ENCODE data around the gene MDM1. TPM values are rescaled to one million over a fixed set of nuclear protein-coding genes. Genes with fewer than 3 reads are reported as not detected.

The MDM1 gene
- polyA plus RNA-seq, 3 donors = 6.7 to 10.9 (median 10.3) TPM

- no peaks in the 10 kb centered on the region for H3K27me3 ChIP-seq (ENCODE audit: control insufficient read depth in 2 of 2, insufficient read depth in 2 of 2, low read length in 2 of 2)
- H3K4me2 ChIP-seq (replicated peaks; ENCODE audit: extremely low read depth, low read length, poor library complexity, severe bottlenecking) = no peak overlapping the region
- 100% methylated on average over 1 of the region's 3 CpGs for WGBS (ENCODE audit: insufficient coverage)
- no peak overlapping the region for H3K4me3 ChIP-seq (replicated peaks in 1 of 3; ENCODE audit: low read depth in 2 of 3, low read length in 3 of 3)
- H3K9ac ChIP-seq (ENCODE audit: insufficient read depth, low read length, poor library complexity, severe bottlenecking) = no peak overlapping the region
- Mint-ChIP-seq H3K4me3 (no peak overlapping the region), H3K4me1 (peaks cover 8% of the 10 kb centered on the region), H3K36me3 (no peaks in the 10 kb centered on the region), H3K27ac (no peak overlapping the region), H3K9me3 (peaks cover 0 to 2% (median 0%) of the 10 kb centered on the region in 7 donors), H3K27me3 (ENCODE audit: low read depth in 3 of 3) (peaks cover 3 to 4% (median 3%) of the 10 kb centered on the region in 3 donors)
- intact Hi-C loops (cut with micrococcal nuclease) = no loop called here
- no peak overlapping the region for H3K27ac ChIP-seq (ENCODE audit: low read depth in 1 of 2, low read length in 2 of 2)
- no peak for TF ChIP-seq CTCF (IDR thresholded peaks at IDR 0.05)
- no peaks in the 10 kb centered on the region for H4K20me1 ChIP-seq (ENCODE audit: insufficient read depth, low read length)
- H3K36me3 ChIP-seq (replicated peaks in 1 of 2; ENCODE audit: control insufficient read depth in 1 of 2, insufficient read depth in 2 of 2, low read length in 2 of 2) = no peaks in the 10 kb centered on the region
- H3K9me3 ChIP-seq (replicated peaks in 1 of 2; ENCODE audit: control insufficient read depth in 1 of 2, insufficient read depth in 1 of 2, low read length in 2 of 2) = no peaks in the 10 kb centered on the region
- no peaks in the 10 kb centered on the region for H3K79me2 ChIP-seq (ENCODE audit: insufficient read depth, low read length)
- no peak for DNase-seq
- H3K4me1 ChIP-seq (ENCODE audit: control insufficient read depth in 1 of 2, insufficient read depth in 2 of 2, low read length in 2 of 2) = peaks cover 0 to 5% of the 10 kb centered on the region in 2 donors
- no peak overlapping the region for H2AFZ ChIP-seq (ENCODE audit: insufficient read depth, low read depth, low read length, poor library complexity, severe bottlenecking)
These were observed 72.0 kb downstream of the MDM1 start for GRCh38 chr12:68260153-68260552.

DNA sequence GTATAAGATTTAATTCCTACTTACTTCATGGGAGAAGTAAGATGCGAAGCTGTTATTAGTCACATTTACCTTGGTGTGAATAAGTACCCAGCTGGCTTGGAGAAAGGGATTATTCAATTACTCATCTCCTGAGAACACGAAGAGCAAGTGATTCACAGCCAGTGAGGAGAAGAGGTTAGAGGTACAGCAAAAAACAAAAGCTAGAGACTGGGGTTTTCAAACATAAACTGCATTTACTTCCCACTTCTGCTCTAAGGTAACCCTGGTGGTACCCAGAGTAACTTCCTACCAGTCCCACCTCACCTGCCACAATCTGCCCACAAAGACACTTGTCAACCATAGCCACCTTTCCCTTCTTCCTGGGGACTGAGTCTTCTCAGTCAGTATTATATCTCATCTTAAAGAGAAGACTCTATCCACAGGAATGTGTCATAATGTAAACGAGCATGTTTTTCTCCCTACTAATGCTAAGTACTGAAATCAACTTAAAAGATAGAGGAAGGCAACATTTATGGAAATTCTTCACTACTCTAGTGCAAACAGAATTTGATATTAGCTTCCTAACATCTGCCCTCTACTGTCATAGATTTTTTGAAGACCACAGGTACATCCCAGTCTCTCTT is 72.7 kb downstream of the MDM1 start:
- Mint-ChIP-seq H3K4me1 (peaks cover 4% of the 10 kb centered on the region), H3K4me3 (no peak overlapping the region), H3K27me3 (ENCODE audit: low read depth in 3 of 3) (peaks cover 3 to 5% (median 4%) of the 10 kb centered on the region in 3 donors), H3K9me3 (peaks cover 0 to 2% (median 0%) of the 10 kb centered on the region in 7 donors), H3K36me3 (no peaks in the 10 kb centered on the region), H3K27ac (no peak overlapping the region)
- H3K79me2 ChIP-seq (ENCODE audit: insufficient read depth, low read length) = no peaks in the 10 kb centered on the region
- no peak overlapping the region for H2AFZ ChIP-seq (ENCODE audit: insufficient read depth, low read depth, low read length, poor library complexity, severe bottlenecking)
- no peak for TF ChIP-seq CTCF (IDR thresholded peaks at IDR 0.05)
- no peaks in the 10 kb centered on the region for H4K20me1 ChIP-seq (ENCODE audit: insufficient read depth, low read length)
- peaks cover 0 to 5% of the 10 kb centered on the region in 2 donors for H3K4me1 ChIP-seq (ENCODE audit: control insufficient read depth in 1 of 2, insufficient read depth in 2 of 2, low read length in 2 of 2)
- H3K27ac ChIP-seq (ENCODE audit: low read depth in 1 of 2, low read length in 2 of 2) = no peak overlapping the region
- H3K36me3 ChIP-seq (replicated peaks in 1 of 2; ENCODE audit: control insufficient read depth in 1 of 2, insufficient read depth in 2 of 2, low read length in 2 of 2) = no peaks in the 10 kb centered on the region
- no peak overlapping the region for H3K4me2 ChIP-seq (replicated peaks; ENCODE audit: extremely low read depth, low read length, poor library complexity, severe bottlenecking)
- no peak for DNase-seq
- WGBS (ENCODE audit: insufficient coverage) = no CpG with 5 or more reads among the region's 3 CpGs
- intact Hi-C loops (cut with micrococcal nuclease) = no loop called here
- H3K9me3 ChIP-seq (replicated peaks in 1 of 2; ENCODE audit: control insufficient read depth in 1 of 2, insufficient read depth in 1 of 2, low read length in 2 of 2) = no peaks in the 10 kb centered on the region
- no peaks in the 10 kb centered on the region for H3K27me3 ChIP-seq (ENCODE audit: control insufficient read depth in 2 of 2, insufficient read depth in 2 of 2, low read length in 2 of 2)
- no peak overlapping the region for H3K9ac ChIP-seq (ENCODE audit: insufficient read depth, low read length, poor library complexity, severe bottlenecking)
- no peak overlapping the region for H3K4me3 ChIP-seq (replicated peaks in 1 of 3; ENCODE audit: low read depth in 2 of 3, low read length in 3 of 3)

All from CD14-positive monocyte (primary cell).